Stimulated activated memory B cell treated with anti-CD40 and anti-IgM and Interleukin-4, amounts not matched to agents 10 μg/mL and 1 μg/mL and 100 μg/mL, for 72 hours (primary cell): ENCODE data around the gene WNT3.
"Not testable (repeated sequence)": the region's sequence is repeated elsewhere in the genome, so short reads cannot be mapped to it uniquely, and the experiment has no call there.

ENCODE experiments used
- ATAC-seq: fragments of 150-1000 bp; cut with Tn5 transposase; 2 replicates; pipeline ENCODE4 v1.10.0; 2021
- H3K27ac Mint-ChIP-seq: one replicate; pipeline ENCODE4 v1.8.0; 2022; ENCODE audit warnings: mild to moderate bottlenecking, mixed read lengths
- H3K27me3 Mint-ChIP-seq: one replicate; pipeline ENCODE4 v1.8.0; 2022; ENCODE audit warnings: mixed read lengths
- H3K36me3 Mint-ChIP-seq: one replicate; pipeline ENCODE4 v1.8.0; 2022; ENCODE audit warnings: mixed read lengths
- H3K4me1 Mint-ChIP-seq: one replicate; pipeline ENCODE4 v1.8.0; 2022; ENCODE audit warnings: mixed read lengths
- H3K4me3 Mint-ChIP-seq: one replicate; pipeline ENCODE4 v1.8.0; 2022; ENCODE audit warnings: mild to moderate bottlenecking, moderate library complexity, mixed read lengths
- H3K9me3 Mint-ChIP-seq: one replicate; pipeline ENCODE4 v1.8.0; 2022; ENCODE audit warnings: mixed read lengths

The WNT3 gene

GRCh38 chr17:46758614-46759013 is 59.9 kb downstream of the WNT3 start:
- peaks cover 47% of the 10 kb centered on the region for H3K36me3 Mint-ChIP-seq
- no peaks in the 10 kb centered on the region for H3K27me3 Mint-ChIP-seq
- no peak overlapping the region for H3K4me3 Mint-ChIP-seq
- no peak overlapping the region for H3K27ac Mint-ChIP-seq
- no peaks in the 10 kb centered on the region for H3K4me1 Mint-ChIP-seq
- H3K9me3 Mint-ChIP-seq = no peaks in the 10 kb centered on the region
- no peak for ATAC-seq

GRCh38 chr17:46757588-46757987 is 60.9 kb downstream of the WNT3 start:
- not testable (repeated sequence) for H3K9me3 Mint-ChIP-seq, H3K27ac Mint-ChIP-seq, H3K4me3 Mint-ChIP-seq, H3K27me3 Mint-ChIP-seq, H3K4me1 Mint-ChIP-seq, ATAC-seq
- peaks cover 47% of the 10 kb centered on the region for H3K36me3 Mint-ChIP-seq

- no peak overlapping the region for H3K4me3 Mint-ChIP-seq
- ATAC-seq = no peak
- H3K27ac Mint-ChIP-seq = no peak overlapping the region
- no peaks in the 10 kb centered on the region for H3K9me3 Mint-ChIP-seq
- H3K27me3 Mint-ChIP-seq = no peaks in the 10 kb centered on the region
- H3K36me3 Mint-ChIP-seq = peaks cover 47% of the 10 kb centered on the region
- no peaks in the 10 kb centered on the region for H3K4me1 Mint-ChIP-seq
Measured at GRCh38 chr17:46756861-46757260, 61.6 kb downstream of the WNT3 start.

- Mint-ChIP-seq H3K4me3 (no peak overlapping the region), H3K9me3 (no peaks in the 10 kb centered on the region), H3K27ac (no peak overlapping the region), H3K27me3 (no peaks in the 10 kb centered on the region), H3K36me3 (peaks cover 47% of the 10 kb centered on the region), H3K4me1 (no peaks in the 10 kb centered on the region)
- no peak for ATAC-seq
Measured at GRCh38 chr17:46756081-46756735, 62.3 kb downstream of the WNT3 start.

GRCh38 chr17:46753776-46754175 is 64.7 kb downstream of the WNT3 start:
- Mint-ChIP-seq H3K4me1 (peaks cover 4% of the 10 kb centered on the region), H3K27me3 (no peaks in the 10 kb centered on the region), H3K9me3 (no peaks in the 10 kb centered on the region), H3K36me3 (peaks cover 43% of the 10 kb centered on the region), H3K4me3 (no peak overlapping the region), H3K27ac (no peak overlapping the region)
- ATAC-seq = no peak

- Mint-ChIP-seq H3K36me3 (peaks cover 40% of the 10 kb centered on the region), H3K9me3 (no peaks in the 10 kb centered on the region), H3K4me3 (no peak overlapping the region), H3K27me3 (no peaks in the 10 kb centered on the region), H3K4me1 (peaks cover 17% of the 10 kb centered on the region), H3K27ac (no peak overlapping the region)
- ATAC-seq = no peak
Measured at GRCh38 chr17:46751425-46751824, 67.1 kb downstream of the WNT3 start.

- no peak overlapping the region for H3K27ac Mint-ChIP-seq
- H3K27me3 Mint-ChIP-seq = no peaks in the 10 kb centered on the region
- peaks cover 17% of the 10 kb centered on the region for H3K4me1 Mint-ChIP-seq
- no peak for ATAC-seq
- peaks cover 54% of the 10 kb centered on the region for H3K36me3 Mint-ChIP-seq
- H3K9me3 Mint-ChIP-seq = no peaks in the 10 kb centered on the region
- no peak overlapping the region for H3K4me3 Mint-ChIP-seq
Measured at GRCh38 chr17:46745376-46745775, 73.1 kb downstream of the WNT3 start.

GRCh38 chr17:46744441-46744840 is 74.1 kb downstream of the WNT3 start:
- no peak overlapping the region for H3K4me3 Mint-ChIP-seq
- no peaks in the 10 kb centered on the region for H3K9me3 Mint-ChIP-seq
- peaks cover 54% of the 10 kb centered on the region for H3K36me3 Mint-ChIP-seq
- H3K27me3 Mint-ChIP-seq = no peaks in the 10 kb centered on the region
- no peak overlapping the region for H3K27ac Mint-ChIP-seq
- H3K4me1 Mint-ChIP-seq = peaks cover 17% of the 10 kb centered on the region
- ATAC-seq = no peak

GRCh38 chr17:46742565-46743270 is 75.8 kb downstream of the WNT3 start:
- no peaks in the 10 kb centered on the region for H3K27me3 Mint-ChIP-seq
- H3K4me1 Mint-ChIP-seq = peaks cover 8% of the 10 kb centered on the region
- no peaks in the 10 kb centered on the region for H3K9me3 Mint-ChIP-seq
- peaks cover 53% of the 10 kb centered on the region for H3K36me3 Mint-ChIP-seq
- ATAC-seq = no peak
- peak overlapping the region; percentile 20 for H3K27ac Mint-ChIP-seq
- no peak overlapping the region for H3K4me3 Mint-ChIP-seq

- no peaks in the 10 kb centered on the region for H3K27me3 Mint-ChIP-seq
- ATAC-seq = no peak
- no peaks in the 10 kb centered on the region for H3K9me3 Mint-ChIP-seq
- H3K36me3 Mint-ChIP-seq = peaks cover 45% of the 10 kb centered on the region
- H3K4me3 Mint-ChIP-seq = no peak overlapping the region
- H3K4me1 Mint-ChIP-seq = peaks cover 18% of the 10 kb centered on the region
- no peak overlapping the region for H3K27ac Mint-ChIP-seq
Measured at GRCh38 chr17:46741122-46741730, 77.3 kb downstream of the WNT3 start.

GRCh38 chr17:46739982-46740381 is 78.5 kb downstream of the WNT3 start:
- Mint-ChIP-seq H3K27me3 (no peaks in the 10 kb centered on the region), H3K4me1 (peaks cover 28% of the 10 kb centered on the region), H3K9me3 (no peaks in the 10 kb centered on the region), H3K27ac (no peak overlapping the region), H3K4me3 (no peak overlapping the region), H3K36me3 (peaks cover 39% of the 10 kb centered on the region)
- no peak for ATAC-seq

GRCh38 chr17:46738544-46738943 is 79.9 kb downstream of the WNT3 start:
- Mint-ChIP-seq H3K4me1 (peaks cover 28% of the 10 kb centered on the region), H3K9me3 (no peaks in the 10 kb centered on the region), H3K27ac (no peak overlapping the region), H3K36me3 (peaks cover 31% of the 10 kb centered on the region), H3K4me3 (no peak overlapping the region), H3K27me3 (no peaks in the 10 kb centered on the region)
- ATAC-seq = no peak

- ATAC-seq = peak; percentile 77
- H3K27ac Mint-ChIP-seq = peak overlapping the region; percentile 69
- peaks cover 33% of the 10 kb centered on the region for H3K4me1 Mint-ChIP-seq
Measured at GRCh38 chr17:46737326-46737725, 81.2 kb downstream of the WNT3 start.

GRCh38 chr17:46736100-46736499 is 82.4 kb downstream of the WNT3 start:
- H3K4me3 Mint-ChIP-seq = peak overlapping the region; percentile 5
- no peaks in the 10 kb centered on the region for H3K9me3 Mint-ChIP-seq
- peak; percentile 73 for ATAC-seq
- peaks cover 23% of the 10 kb centered on the region for H3K36me3 Mint-ChIP-seq
- H3K4me1 Mint-ChIP-seq = peaks cover 39% of the 10 kb centered on the region
- H3K27ac Mint-ChIP-seq = peak overlapping the region; percentile 69
- H3K27me3 Mint-ChIP-seq = no peaks in the 10 kb centered on the region

More at GRCh38 chr17:46737326-46737725, 81.2 kb downstream of the WNT3 start:
- no peaks in the 10 kb centered on the region for H3K9me3 Mint-ChIP-seq
- no peak overlapping the region for H3K4me3 Mint-ChIP-seq
- no peaks in the 10 kb centered on the region for H3K27me3 Mint-ChIP-seq
- H3K36me3 Mint-ChIP-seq = peaks cover 29% of the 10 kb centered on the region

- peaks cover 42% of the 10 kb centered on the region for H3K4me1 Mint-ChIP-seq
- H3K27ac Mint-ChIP-seq = no peak overlapping the region
- ATAC-seq = no peak
- H3K4me3 Mint-ChIP-seq = no peak overlapping the region
- H3K9me3 Mint-ChIP-seq = no peaks in the 10 kb centered on the region
- peaks cover 32% of the 10 kb centered on the region for H3K36me3 Mint-ChIP-seq
- no peaks in the 10 kb centered on the region for H3K27me3 Mint-ChIP-seq
Measured at GRCh38 chr17:46733837-46734475, 84.5 kb downstream of the WNT3 start.
